H1 (cell line): Measurements from ENCODE around the gene BUD23. TPM values are rescaled to one million over a fixed set of nuclear protein-coding genes. Genes with fewer than 3 reads are reported as not detected.

Experiments used
- CTCF ChIA-PET: fragments of 300-600 bp; sonication (Branson Sonifier 250); formaldehyde crosslinking; loops from one replicate; lab custom pipeline; 2021; ENCODE audit not compliant: partially characterized antibody; lab: Charles Lee
- POLR2A ChIA-PET: fragments of 300-600 bp; sonication (Branson Sonifier 250); formaldehyde crosslinking; loops from one replicate; lab custom pipeline; 2021; ENCODE audit warnings: inconsistent platforms; ENCODE audit not compliant: partially characterized antibody; lab: Charles Lee
- DNase-seq, 2 experiments: peaks; one replicate each; pipeline versions ENCODE4 v3.0.0 to v3.0.0-alpha.2; 2010 to 2022; ENCODE audit warnings: low spot score in 2 of 2, low read depth in 1 of 2, mixed read lengths in 1 of 2
- FAIRE-seq: peaks from 2 replicates; lab custom pipeline; 2011; peaks lifted over from hg19 to GRCh38; lab: Jason Lieb, UNC
- H2AFZ ChIP-seq: 2 replicates; pipeline ENCODE4 v1.8.1; 2012; ENCODE audit warnings: low read length, inconsistent platforms
- H2AK5ac ChIP-seq: 2 replicates; pipeline ENCODE4 v1.6.1; 2013; ENCODE audit warnings: low read depth, low read length
- H2BK120ac ChIP-seq: replicated peaks from 2 replicates; pipeline ENCODE3; 2013; ENCODE audit warnings: low read depth, low read length, inconsistent platforms
- H2BK12ac ChIP-seq: 2 replicates; pipeline ENCODE4 v1.6.1; 2013; ENCODE audit warnings: low read depth, low read length
- H2BK15ac ChIP-seq: 2 replicates; pipeline ENCODE4 v1.6.1; 2013; ENCODE audit warnings: low read length
- H2BK20ac ChIP-seq: 2 replicates; pipeline ENCODE4 v1.6.1; 2013; ENCODE audit warnings: low read length
- H2BK5ac ChIP-seq: 2 replicates; pipeline ENCODE4 v1.6.1; 2013; ENCODE audit warnings: low read depth, low read length
- H3K14ac ChIP-seq: 2 replicates; pipeline ENCODE4 v1.6.1; 2013; ENCODE audit warnings: inconsistent platforms; ENCODE audit not compliant: insufficient read length
- H3K18ac ChIP-seq: 2 replicates; pipeline ENCODE4 v1.6.1; 2013; ENCODE audit warnings: low read length; ENCODE audit errors: extremely low read depth
- H3K23ac ChIP-seq: 2 replicates; pipeline ENCODE4 v1.6.1; 2013; ENCODE audit warnings: inconsistent platforms; ENCODE audit not compliant: insufficient read length
- H3K23me2 ChIP-seq: 2 replicates; pipeline ENCODE4 v1.6.1; 2013; ENCODE audit warnings: low read depth, low read length
- H3K27ac ChIP-seq: 2 replicates; pipeline ENCODE4 v1.6.1; 2011; ENCODE audit warnings: low read depth, low read length, inconsistent platforms
- H3K27me3 ChIP-seq, 4 experiments: replicated peaks in 1 of 4; 1 replicate in 1 of 4; 2 replicates in 3 of 4; pipeline versions ENCODE4 v1.6.1 to v1.8.1; 2011 to 2013; ENCODE audit warnings: low read length in 3 of 4, mild to moderate bottlenecking in 3 of 4, inconsistent platforms in 2 of 4, mixed read lengths in 2 of 4, moderate library complexity in 1 of 4; ENCODE audit not compliant: control insufficient read depth in 3 of 4, insufficient read depth in 3 of 4; ENCODE audit errors: extremely low read depth in 1 of 4
- H3K36me3 ChIP-seq, 4 experiments: 2 replicates each; pipeline versions ENCODE4 v1.6.1 to v1.8.1; 2011 to 2013; ENCODE audit warnings: mild to moderate bottlenecking in 4 of 4, low read length in 3 of 4, moderate library complexity in 2 of 4, control low read depth in 1 of 4, inconsistent platforms in 1 of 4; ENCODE audit not compliant: insufficient read depth in 4 of 4, control insufficient read depth in 2 of 4
- H3K4ac ChIP-seq: replicated peaks from 2 replicates; pipeline ENCODE3; 2013; ENCODE audit warnings: low read length, low read depth, mixed read lengths, inconsistent platforms; ENCODE audit not compliant: insufficient read length
- H3K4me1 ChIP-seq, 4 experiments: replicated peaks in 1 of 4; 1 replicate in 1 of 4; 2 replicates in 3 of 4; pipeline versions ENCODE4 v1.6.1 to v1.8.1; 2011 to 2013; ENCODE audit warnings: low read length in 3 of 4, inconsistent platforms in 2 of 4, mixed read lengths in 1 of 4; ENCODE audit not compliant: insufficient read depth in 4 of 4, control insufficient read depth in 3 of 4
- H3K4me2 ChIP-seq, 2 experiments: 2 replicates each; pipeline versions ENCODE4 v1.6.1 to v1.8.1; 2011 to 2013; ENCODE audit warnings: low read depth in 2 of 2, low read length in 2 of 2, control low read depth in 1 of 2, inconsistent platforms in 1 of 2, mild to moderate bottlenecking in 1 of 2; ENCODE audit not compliant: insufficient read depth in 1 of 2
- H3K4me3 ChIP-seq, 4 experiments: fragments of 200-600, 300-600 bp in 1 of 4; sonication (generic), shearing (Covaris generic), sonication (Bioruptor Twin) in 1 of 4; 2 replicates each; pipeline versions ENCODE4 v1.5.1 to v1.8.1; 2011 to 2016; ENCODE audit warnings: low read length in 4 of 4, low read depth in 3 of 4, control low read depth in 2 of 4, inconsistent platforms in 2 of 4, mild to moderate bottlenecking in 2 of 4, mixed read lengths in 1 of 4, moderate library complexity in 1 of 4; ENCODE audit not compliant: insufficient read depth in 2 of 4; ENCODE audit errors: extremely low read depth in 1 of 4
- H3K56ac ChIP-seq: replicated peaks from 2 replicates; pipeline ENCODE3; 2013; ENCODE audit warnings: low read depth, mild to moderate bottlenecking, mixed read lengths, low read length, inconsistent platforms; ENCODE audit not compliant: insufficient read length
- H3K79me1 ChIP-seq: 2 replicates; pipeline ENCODE4 v1.6.1; 2013; ENCODE audit warnings: low read depth, low read length, control low read depth
- H3K79me2 ChIP-seq, 2 experiments: 2 replicates each; pipeline versions ENCODE4 v1.6.1 to v1.8.1; 2012 to 2013; ENCODE audit warnings: low read length in 2 of 2, mild to moderate bottlenecking in 2 of 2, inconsistent platforms in 1 of 2; ENCODE audit not compliant: insufficient read depth in 2 of 2, control insufficient read depth in 1 of 2
- H3K9ac ChIP-seq, 4 experiments: replicated peaks in 1 of 4; 1 replicate in 1 of 4; 2 replicates in 3 of 4; pipeline versions ENCODE4 v1.6.1 to v1.8.1; 2011 to 2013; ENCODE audit warnings: low read depth in 3 of 4, low read length in 3 of 4, control low read depth in 2 of 4, mild to moderate bottlenecking in 2 of 4, moderate library complexity in 2 of 4, inconsistent platforms in 1 of 4; ENCODE audit errors: extremely low read depth in 1 of 4
- H3K9me3 ChIP-seq, 2 experiments: 2 replicates each; pipeline versions ENCODE4 v1.6.1 to v1.8.1; 2012 to 2013; ENCODE audit warnings: mild to moderate bottlenecking in 2 of 2, moderate library complexity in 2 of 2, control low read depth in 1 of 2, inconsistent platforms in 1 of 2, low read depth in 1 of 2, low read length in 1 of 2, mixed read lengths in 1 of 2; ENCODE audit not compliant: insufficient read depth in 2 of 2
- H4K20me1 ChIP-seq, 2 experiments: replicated peaks in 1 of 2; 2 replicates each; pipeline versions ENCODE3 to v1.8.1; 2011 to 2013; ENCODE audit warnings: inconsistent platforms in 2 of 2, low read length in 2 of 2, mild to moderate bottlenecking in 1 of 2; ENCODE audit not compliant: insufficient read depth in 2 of 2, control insufficient read depth in 1 of 2
- H4K5ac ChIP-seq: 2 replicates; pipeline ENCODE4 v1.6.1; 2013; ENCODE audit warnings: low read length, low read depth, mixed read lengths, inconsistent platforms; ENCODE audit not compliant: insufficient read length
- H4K8ac ChIP-seq: 2 replicates; pipeline ENCODE4 v1.8.0; 2013; ENCODE audit warnings: mild to moderate bottlenecking, moderate library complexity, low read length, inconsistent platforms; ENCODE audit not compliant: insufficient read depth; ENCODE audit errors: extremely low read depth
- H4K91ac ChIP-seq: replicated peaks from 2 replicates; pipeline ENCODE3; 2013; ENCODE audit warnings: low read length, mixed read lengths, inconsistent platforms; ENCODE audit not compliant: insufficient read length
- CHD1 ChIP-seq: IDR thresholded peaks from 2 replicates; pipeline ENCODE4 v1.6.1; 2012; ENCODE audit warnings: low read depth, low read length, improper control_type of control experiment
- EGR1 ChIP-seq: IDR thresholded peaks from 2 replicates; pipeline ENCODE4 v1.6.1; 2011; ENCODE audit warnings: low read depth, low read length, borderline replicate concordance
- EP300 ChIP-seq, 2 experiments: IDR thresholded peaks; 1 replicate in 1 of 2; 2 replicates in 1 of 2; pipeline ENCODE4 v1.6.1; 2011 to 2012; ENCODE audit warnings: low read depth in 2 of 2, low read length in 2 of 2, mild to moderate bottlenecking in 2 of 2, borderline replicate concordance in 1 of 2, inconsistent platforms in 1 of 2, moderate library complexity in 1 of 2
- GABPA ChIP-seq: IDR thresholded peaks from 2 replicates; pipeline ENCODE4 v1.6.1; 2011; ENCODE audit warnings: mild to moderate bottlenecking, low read length, moderate library complexity, borderline replicate concordance; ENCODE audit not compliant: insufficient read depth
- GTF2F1 ChIP-seq: IDR thresholded peaks from 2 replicates; pipeline ENCODE4 v1.6.1; 2012; ENCODE audit warnings: low read depth, low read length, improper control_type of control experiment, borderline replicate concordance
- HDAC2 ChIP-seq, 2 experiments: fragments of 300-600 bp in 1 of 2; sonication (generic) in 1 of 2; IDR thresholded peaks; 2 replicates each; pipeline ENCODE4 v1.6.1; 2011 to 2012; ENCODE audit warnings: low read depth in 2 of 2, low read length in 2 of 2, mild to moderate bottlenecking in 2 of 2, moderate library complexity in 2 of 2, borderline replicate concordance in 1 of 2, inconsistent platforms in 1 of 2
- KDM1A ChIP-seq: fragments of 200-600, 300-600 bp; sonication (generic); IDR thresholded peaks from 2 replicates; pipeline ENCODE4 v1.7.1; 2016; ENCODE audit warnings: mild to moderate bottlenecking, low read length, borderline replicate concordance
- POLR2A ChIP-seq, 2 experiments: IDR thresholded peaks; 1 replicate in 1 of 2; 2 replicates in 1 of 2; pipeline ENCODE4 v1.6.1; 2011; ENCODE audit warnings: low read depth in 2 of 2, low read length in 2 of 2, mild to moderate bottlenecking in 2 of 2; ENCODE audit errors: control extremely low read depth in 1 of 2
- RBBP5 ChIP-seq: IDR thresholded peaks from 2 replicates; pipeline ENCODE4 v1.7.1; 2012; ENCODE audit warnings: low read depth, mild to moderate bottlenecking, inconsistent platforms, low read length, moderate library complexity, borderline replicate concordance
- TEAD4 ChIP-seq: IDR thresholded peaks from 2 replicates; pipeline ENCODE4 v1.6.1; 2012; ENCODE audit warnings: low read depth, low read length, inconsistent platforms, mixed read lengths
- WGBS, 2 experiments: shearing (Covaris generic) in 1 of 2; methylation state at CpG; one replicate each; pipeline versions ENCODE4 v1.1.6 to v1.1.7; 2013 to 2015; ENCODE audit warnings: low lambda C conversion rate in 2 of 2, mixed read lengths in 2 of 2, inconsistent platforms in 1 of 2, low coverage in 1 of 2, missing lambda C conversion rate in 1 of 2; ENCODE audit not compliant: insufficient replicate concordance in 2 of 2, insufficient coverage in 1 of 2, insufficient read length in 1 of 2; ENCODE audit errors: extremely low coverage in 1 of 2, missing lambda C conversion rate in 1 of 2; 5-methylcytosine and 5-hydroxymethylcytosine counted together
- polyA plus RNA-seq, 7 experiments: library from polyadenylated mRNA; depleted of rRNA in 3 of 7; stranded (reverse) in 5 of 7; unstranded in 2 of 7; fragments of >200 nt in 5 of 7; fragments of 200-250 nt in 2 of 7; gene quantifications; 1 replicate in 5 of 7; 2 replicates in 1 of 7; 4 replicates in 1 of 7; pipeline versions ENCODE4 v1.2.1 to v1.2.3, GENCODE V29; 2011 to 2013; ENCODE audit warnings: missing spikeins in 2 of 7, mixed read lengths in 2 of 7
- total RNA-seq: library from RNA; stranded (reverse); fragmentation: NEBNext Ultra II Directional; extraction: Animal tissue kit (Norgen Biotek cat#: 25700); gene quantifications from 2 replicates; pipeline ENCODE4 v1.2.1, GENCODE V29; 2021

BUD23 gene
- total and polyA plus RNA-seq, 2 of the 8 experiments (the other 6 are each of a cell fraction or from before 2014, with no cell fraction given) = 72.3 to 78.4 TPM

GRCh38 chr7:73635428-73636200 is 47.8 kb upstream of the BUD23 start:
- DNase-seq = no peak
- no peaks in the 10 kb centered on the region for H3K79me1 ChIP-seq
- TF ChIP-seq TEAD4 (no peak), GTF2F1 (no peak), KDM1A (no peak), EP300 (IDR thresholded peaks at IDR 0.05; ENCODE audit: borderline replicate concordance in 1 of 2, low read depth in 2 of 2, low read length in 2 of 2) (no peak), GABPA (no peak), RBBP5 (no peak), EGR1 (no peak), POLR2A (IDR thresholded peaks at IDR 0.05; ENCODE audit: control extremely low read depth in 1 of 2, low read depth in 2 of 2, low read length in 2 of 2) (no peak), CHD1 (no peak), HDAC2 (IDR thresholded peaks at IDR 0.05; ENCODE audit: borderline replicate concordance in 1 of 2, low read depth in 2 of 2, low read length in 2 of 2) (no peak)

More at GRCh38 chr7:73635428-73636200, 47.8 kb upstream of the BUD23 start:
- Histone ChIP-seq H3K23ac (no peak overlapping the region), H2BK5ac (no peak overlapping the region), H2BK12ac (no peak overlapping the region), H2BK120ac (no peak overlapping the region), H3K14ac (no peak overlapping the region), H3K56ac (peak overlapping the region; percentile 80), H3K4me2 (no peak overlapping the region), H3K36me3 (no peaks in the 10 kb centered on the region), H3K9me3 (no peaks in the 10 kb centered on the region), H3K4me3 (no peak overlapping the region), H2BK15ac (no peak overlapping the region), H4K5ac (no peak overlapping the region), H3K27ac (no peak overlapping the region), H2BK20ac (no peak overlapping the region), H3K23me2 (peaks cover 5% of the 10 kb centered on the region; the same call in 1 of the 2 replicates), H2AFZ (no peak overlapping the region), H3K18ac (no peak overlapping the region), H3K4me1 (peaks cover 0 to 6% (median 0%) of the 10 kb centered on the region in 4 experiments; a peak in 2 of 7 replicates), H4K91ac (peak overlapping the region; percentile 11), H2AK5ac (no peak overlapping the region), H4K20me1 (no peaks in the 10 kb centered on the region), H3K4ac (no peak overlapping the region), H3K27me3 (no peaks in the 10 kb centered on the region), H3K9ac (no peak overlapping the region), H4K8ac (no peak overlapping the region), H3K79me2 (no peaks in the 10 kb centered on the region)
- ChIA-PET CTCF (interaction anchor here (0.6 to 1.5 kb wide), 4 partner anchors 9 to 228 kb away, joined by 3 read pairs; no protein-coding TSS in a partner anchor), POLR2A (interaction anchor here (0.7 to 2.0 kb wide), 3 partner anchors 9 to 23 kb away, joined by 3 to 4 read pairs (median 3); no protein-coding TSS in a partner anchor)
- no peak for FAIRE-seq
- 78 to 100% methylated on average over 1 to 8 of the region's 8 CpGs for WGBS, 2 experiments
